ENCODE results near the gene BTBD1.
"Not testable (repeated sequence)": the region's sequence is repeated elsewhere in the genome, so short reads cannot be mapped to it uniquely, and the experiment has no call there.

The BTBD1 gene

GRCh38 chr15:83092309-83092976 lies 25.4 kb upstream of the BTBD1 start:
- DNase-seq (ENCODE audit: low read depth) = peak; percentile 3

- not testable (repeated sequence) for DNase-seq (ENCODE audit: low read depth)
Observed at GRCh38 chr15:83091965-83092308, 24.9 kb upstream of the BTBD1 start.

GRCh38 chr15:83090465-83090864 lies 23.4 kb upstream of the BTBD1 start:
- no peak for DNase-seq (ENCODE audit: low read depth)

GRCh38 chr15:83088876-83089275 lies 21.8 kb upstream of the BTBD1 start:
- DNase-seq (ENCODE audit: low read depth) = no peak

- no peak for DNase-seq (ENCODE audit: low read depth)
Observed at GRCh38 chr15:83087576-83087975, 20.5 kb upstream of the BTBD1 start.

- DNase-seq (ENCODE audit: low read depth) = not testable (repeated sequence)
Observed at GRCh38 chr15:83085864-83086552, 19.0 kb upstream of the BTBD1 start.

- DNase-seq (ENCODE audit: low read depth) = not testable (repeated sequence)
Observed at GRCh38 chr15:83085461-83085860, 18.4 kb upstream of the BTBD1 start.

- no peak for DNase-seq (ENCODE audit: low read depth)
Observed at GRCh38 chr15:83082730-83083386, 15.8 kb upstream of the BTBD1 start.

- no peak for DNase-seq (ENCODE audit: low read depth)
Observed at GRCh38 chr15:83081256-83082014, 14.4 kb upstream of the BTBD1 start.

GRCh38 chr15:83078712-83079111 lies 11.7 kb upstream of the BTBD1 start:
- DNase-seq (ENCODE audit: low read depth) = no peak

GRCh38 chr15:83077491-83078230 lies 10.6 kb upstream of the BTBD1 start:
- no peak for DNase-seq (ENCODE audit: low read depth)

GRCh38 chr15:83069211-83069642 lies 2.2 kb upstream of the BTBD1 start:
- DNase-seq (ENCODE audit: low read depth) = not testable (repeated sequence)

- no peak for DNase-seq (ENCODE audit: low read depth)
Observed at GRCh38 chr15:83068054-83068453, 1.0 kb upstream of the BTBD1 start.

- DNase-seq (ENCODE audit: low read depth) = no peak
Observed at GRCh38 chr15:83067638-83067962, 548 bp upstream of the BTBD1 start.

GRCh38 chr15:83066034-83066733 lies 868 bp downstream of the BTBD1 start:
- DNase-seq (ENCODE audit: low read depth) = no peak

GRCh38 chr15:83065431-83065830 lies 1.6 kb downstream of the BTBD1 start:
- DNase-seq (ENCODE audit: low read depth) = no peak

GRCh38 chr15:83064859-83065258 lies 2.2 kb downstream of the BTBD1 start:
- no peak for DNase-seq (ENCODE audit: low read depth)

GRCh38 chr15:83063551-83063950 lies 3.5 kb downstream of the BTBD1 start:
- no peak for DNase-seq (ENCODE audit: low read depth)

GRCh38 chr15:83062768-83063180 lies 4.3 kb downstream of the BTBD1 start:
- no peak for DNase-seq (ENCODE audit: low read depth)

GRCh38 chr15:83061680-83062079 lies 5.4 kb downstream of the BTBD1 start:
- DNase-seq (ENCODE audit: low read depth) = no peak

GRCh38 chr15:83057696-83058376 lies 9.2 kb downstream of the BTBD1 start:
- DNase-seq (ENCODE audit: low read depth) = no peak

Measured in stromal cell of bone marrow (primary cell).